LNCAP (cell line): ENCODE measurements around the gene EFNB1.

Experiments used
- CTCF ChIP-seq: fragments of 450-650 bp; IDR thresholded peaks from 2 replicates; pipeline ENCODE4 v1.5.1; 2017; ENCODE audit warnings: mild to moderate bottlenecking

EFNB1 gene

GRCh38 chrX:68828740-68829581 lies at the start of gene EFNB1:
Gene EFNB1, plus strand, starts transcription at chrX:68829021. Its CDS starts 756 bp downstream, at chrX:68829777.
- TF ChIP-seq CTCF: no peak

- TF ChIP-seq CTCF: no peak
These were observed 44.0 kb upstream of the EFNB1 start for GRCh38 chrX:68784816-68785215.

- no peak for TF ChIP-seq CTCF
These were observed 38.9 kb upstream of the EFNB1 start for GRCh38 chrX:68789966-68790365.

- no peak for TF ChIP-seq CTCF
These were observed 36.7 kb upstream of the EFNB1 start for GRCh38 chrX:68792083-68792482.

- TF ChIP-seq CTCF: no peak
These were observed 34.4 kb upstream of the EFNB1 start for GRCh38 chrX:68794461-68794860.

- TF ChIP-seq CTCF: no peak
These were observed 33.1 kb upstream of the EFNB1 start for GRCh38 chrX:68795741-68796140.

- TF ChIP-seq CTCF: no peak
These were observed 27.0 kb upstream of the EFNB1 start for GRCh38 chrX:68801737-68802290.
